Measurements from ENCODE around the gene KIAA2012. TPM values are rescaled to one million over a fixed set of nuclear protein-coding genes. Genes with fewer than 3 reads are reported as not detected.

The KIAA2012 gene
- total RNA-seq, 1 donor = not detected

DNA sequence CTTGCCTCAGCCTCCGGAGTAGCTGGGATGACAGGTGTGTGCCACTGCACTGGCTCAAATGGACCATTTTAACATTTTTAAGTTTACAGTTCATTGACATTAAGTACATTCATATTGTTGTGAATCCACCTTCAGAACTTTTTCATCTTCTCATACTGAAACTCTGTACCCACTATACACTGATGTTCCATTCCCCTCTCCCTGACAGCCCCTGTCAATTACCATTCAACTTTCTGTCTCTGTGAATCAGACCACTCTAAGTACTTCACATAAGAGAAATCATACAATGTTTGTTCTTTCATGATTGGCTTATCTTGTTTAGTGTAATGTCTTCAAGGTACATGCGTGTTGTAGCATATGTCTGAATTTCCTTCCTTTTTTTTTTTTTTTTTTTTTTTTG, 1.9 kb upstream of the KIAA2012 start:
- DNase-seq (ENCODE audit: low read depth) = no peak
- H3K4me3 ChIP-seq (ENCODE audit: low read depth, low read length) = no peak overlapping the region
- TF ChIP-seq, protein P1, sequence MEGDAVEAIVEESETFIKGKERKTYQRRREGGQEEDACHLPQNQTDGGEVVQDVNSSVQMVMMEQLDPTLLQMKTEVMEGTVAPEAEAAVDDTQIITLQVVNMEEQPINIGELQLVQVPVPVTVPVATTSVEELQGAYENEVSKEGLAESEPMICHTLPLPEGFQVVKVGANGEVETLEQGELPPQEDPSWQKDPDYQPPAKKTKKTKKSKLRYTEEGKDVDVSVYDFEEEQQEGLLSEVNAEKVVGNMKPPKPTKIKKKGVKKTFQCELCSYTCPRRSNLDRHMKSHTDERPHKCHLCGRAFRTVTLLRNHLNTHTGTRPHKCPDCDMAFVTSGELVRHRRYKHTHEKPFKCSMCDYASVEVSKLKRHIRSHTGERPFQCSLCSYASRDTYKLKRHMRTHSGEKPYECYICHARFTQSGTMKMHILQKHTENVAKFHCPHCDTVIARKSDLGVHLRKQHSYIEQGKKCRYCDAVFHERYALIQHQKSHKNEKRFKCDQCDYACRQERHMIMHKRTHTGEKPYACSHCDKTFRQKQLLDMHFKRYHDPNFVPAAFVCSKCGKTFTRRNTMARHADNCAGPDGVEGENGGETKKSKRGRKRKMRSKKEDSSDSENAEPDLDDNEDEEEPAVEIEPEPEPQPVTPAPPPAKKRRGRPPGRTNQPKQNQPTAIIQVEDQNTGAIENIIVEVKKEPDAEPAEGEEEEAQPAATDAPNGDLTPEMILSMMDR (IDR thresholded peaks at IDR 0.05; ENCODE audit: insufficient read depth, low read length) = no peak

DNA sequence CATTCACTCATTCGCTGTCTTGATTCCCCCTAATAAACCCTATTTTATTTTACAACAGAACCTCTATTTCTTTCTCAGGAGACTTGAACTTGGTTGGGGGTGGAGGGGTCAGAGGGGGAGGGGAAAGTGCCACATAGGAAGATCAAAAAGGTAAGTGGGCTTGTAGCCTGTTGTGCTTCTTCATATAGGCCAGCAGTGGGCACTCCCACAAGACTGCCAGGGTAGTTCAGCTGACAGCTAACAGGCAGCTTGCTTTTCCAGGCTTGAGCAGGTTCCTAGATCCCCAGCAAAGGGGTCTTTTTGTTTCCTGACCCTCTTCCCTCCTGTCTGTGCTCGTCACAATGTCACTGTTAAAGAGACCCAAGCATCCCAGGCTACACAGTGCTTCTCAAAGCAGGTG, 829 bp upstream of the KIAA2012 start:
- TF ChIP-seq, protein P1 (IDR thresholded peaks at IDR 0.05; ENCODE audit: insufficient read depth, low read length) = peak; percentile 20
- no peak for DNase-seq (ENCODE audit: low read depth)
- H3K4me3 ChIP-seq (ENCODE audit: low read depth, low read length) = no peak overlapping the region

DNA sequence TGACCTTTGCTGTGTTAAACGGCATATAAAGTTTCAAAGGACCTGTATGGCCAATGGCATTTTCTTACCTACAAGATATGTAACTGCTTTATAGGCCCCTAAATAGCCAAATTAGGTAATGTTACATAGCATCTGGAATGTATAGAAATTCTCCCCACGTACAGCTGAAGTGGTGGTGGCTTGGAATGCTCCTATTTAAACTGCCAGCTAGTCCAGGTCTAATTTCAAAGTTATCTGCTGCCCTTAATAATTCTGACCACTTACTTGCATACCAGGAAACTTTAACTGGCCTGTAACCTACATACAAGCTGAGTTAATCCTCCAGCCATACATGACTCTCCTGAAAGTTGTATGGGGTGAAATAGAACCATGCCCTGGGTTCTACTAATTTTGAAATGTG, 1.3 kb downstream of the KIAA2012 start:
- TF ChIP-seq, protein P1 (IDR thresholded peaks at IDR 0.05; ENCODE audit: insufficient read depth, low read length) = no peak
- DNase-seq (ENCODE audit: low read depth) = no peak
- no peak overlapping the region for H3K4me3 ChIP-seq (ENCODE audit: low read depth, low read length)

DNA sequence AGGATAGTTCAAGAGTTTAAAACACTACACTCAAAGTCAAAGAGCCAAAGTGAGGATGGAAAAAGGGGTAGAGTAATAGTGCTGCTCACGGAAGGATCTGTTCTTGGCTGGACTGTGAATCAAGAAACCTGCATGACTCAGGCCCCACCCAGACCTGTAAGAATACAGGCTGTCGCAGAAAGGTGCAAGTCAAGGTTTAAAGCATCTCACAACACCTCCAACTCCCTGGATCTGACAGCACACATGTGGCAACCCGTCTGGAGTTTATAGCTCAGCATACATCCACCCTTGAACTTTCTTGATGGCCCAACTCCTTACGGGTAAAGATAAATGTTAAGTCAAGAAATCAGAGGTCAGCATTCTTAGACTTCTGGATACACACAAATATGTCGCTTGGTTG, 6.3 kb downstream of the KIAA2012 start:
- DNase-seq (ENCODE audit: low read depth) = no peak
- TF ChIP-seq, protein P1 (IDR thresholded peaks at IDR 0.05; ENCODE audit: insufficient read depth, low read length) = no peak
- H3K4me3 ChIP-seq (ENCODE audit: low read depth, low read length) = no peak overlapping the region

GRCh38 chr2:202084265-202084664, 11.2 kb downstream of the KIAA2012 start:
- no peak overlapping the region for H3K4me3 ChIP-seq (ENCODE audit: low read depth, low read length)
- DNase-seq (ENCODE audit: low read depth) = no peak
- TF ChIP-seq, protein P1 (IDR thresholded peaks at IDR 0.05; ENCODE audit: insufficient read depth, low read length) = no peak

GRCh38 chr2:202088777-202089176, 15.7 kb downstream of the KIAA2012 start:
- TF ChIP-seq, protein P1 (IDR thresholded peaks at IDR 0.05; ENCODE audit: insufficient read depth, low read length) = no peak
- no peak for DNase-seq (ENCODE audit: low read depth)
- H3K4me3 ChIP-seq (ENCODE audit: low read depth, low read length) = no peak overlapping the region

DNA sequence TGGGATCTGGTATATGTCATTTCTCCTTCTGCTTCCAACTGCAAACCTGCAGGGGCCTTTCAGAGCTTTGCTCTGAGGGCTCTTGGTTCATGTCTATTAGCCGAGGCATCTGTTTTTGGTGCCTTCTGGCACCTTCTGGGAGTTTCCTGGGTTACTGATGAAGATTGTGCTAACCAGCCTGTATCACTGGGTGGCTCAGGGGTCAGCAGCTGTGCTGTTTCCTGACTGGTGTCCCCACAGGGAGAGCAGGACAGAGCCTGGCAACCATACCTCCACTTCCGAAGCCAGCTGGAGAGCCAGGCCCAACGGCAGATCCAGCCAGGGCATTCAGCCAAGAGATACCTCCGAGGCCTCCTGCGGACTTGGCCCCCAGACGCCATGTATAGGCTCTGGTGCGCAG, 17.5 kb downstream of the KIAA2012 start:
- no peak for DNase-seq (ENCODE audit: low read depth)
- TF ChIP-seq, protein P1 (IDR thresholded peaks at IDR 0.05; ENCODE audit: insufficient read depth, low read length) = no peak
- H3K4me3 ChIP-seq (ENCODE audit: low read depth, low read length) = no peak overlapping the region
